GM21825 (cell line): ENCODE data around the gene SLC18A3.
A peak's percentile ranks its signal among the peaks of the same experiment; 100 is the strongest.

Experiments
- ATAC-seq: cut with Tn5 transposase; IDR thresholded peaks from one replicate; pipeline ENCODE4 v1.9.1; 2021; ENCODE audit warnings: mild to moderate bottlenecking, moderate library complexity; ENCODE audit not compliant: unreplicated experiment

Gene SLC18A3

DNA sequence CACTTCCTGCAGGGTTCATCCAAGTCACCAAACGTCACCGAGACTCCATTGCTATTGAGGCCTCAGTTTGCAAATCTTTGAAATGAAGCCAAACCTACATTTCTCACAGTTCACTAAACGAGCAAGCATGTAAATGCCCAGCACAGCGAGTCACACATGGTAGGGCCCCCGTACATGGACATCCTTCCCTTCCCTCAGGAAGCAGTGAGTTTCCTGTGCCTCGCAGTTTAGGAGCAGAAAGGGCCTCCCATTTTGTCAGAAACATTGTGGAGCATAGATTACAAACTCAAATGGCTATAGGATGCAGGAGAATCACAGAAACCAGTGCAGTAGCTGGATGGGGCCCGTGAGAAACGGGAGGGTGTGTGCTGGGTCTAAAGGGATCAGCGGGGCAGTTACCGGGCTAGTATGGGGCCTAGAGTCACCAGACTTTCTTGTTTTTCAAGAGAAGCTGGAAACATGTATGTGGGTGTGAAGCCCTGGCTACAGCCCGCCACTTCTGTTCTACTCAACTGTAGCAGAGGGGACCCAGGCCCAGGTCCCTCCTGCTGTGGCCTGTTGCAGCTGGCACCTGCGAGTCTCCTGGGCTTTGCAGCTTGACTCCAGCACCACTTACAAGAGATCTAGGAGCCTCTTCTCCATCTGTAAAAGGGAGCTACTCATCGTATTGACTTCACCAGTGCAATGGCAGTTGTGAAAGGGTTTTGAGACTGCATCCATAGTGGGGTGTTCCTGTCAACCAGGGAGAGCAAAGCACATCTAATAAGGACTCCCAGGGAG lies 14.2 kb upstream of the SLC18A3 start:
- ATAC-seq = no peak

GRCh38 chr10:49596493-49596809 lies 13.7 kb upstream of the SLC18A3 start:
- no peak for ATAC-seq

DNA sequence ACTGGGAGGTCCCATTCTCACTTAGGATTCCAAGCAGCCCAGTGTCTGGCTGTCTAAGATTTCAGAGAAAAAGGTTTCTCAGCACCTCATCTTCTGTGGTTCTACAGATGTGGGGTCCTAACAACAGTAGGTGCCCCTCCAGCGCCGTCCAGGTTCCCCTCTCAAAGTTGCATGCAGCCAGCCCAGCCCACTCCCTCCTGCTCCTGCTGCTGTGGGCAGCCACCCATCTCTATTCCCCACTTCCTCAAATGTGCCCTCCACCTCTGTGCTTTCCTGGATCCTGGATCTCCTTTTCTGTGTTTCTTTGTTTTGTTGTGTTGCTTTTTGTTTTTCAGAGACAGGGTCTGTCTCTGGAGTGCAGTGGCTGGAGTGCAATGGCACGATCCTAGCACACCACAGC lies 13.3 kb upstream of the SLC18A3 start:
- ATAC-seq = no peak

- no peak for ATAC-seq
Observed at GRCh38 chr10:49597426-49598163, 12.5 kb upstream of the SLC18A3 start.

- no peak for ATAC-seq
Observed at GRCh38 chr10:49598164-49598856, 11.8 kb upstream of the SLC18A3 start.

- ATAC-seq = no peak
Observed at GRCh38 chr10:49598986-49599385, 11.1 kb upstream of the SLC18A3 start.

- ATAC-seq = no peak
Observed at GRCh38 chr10:49599546-49599945, 10.6 kb upstream of the SLC18A3 start.

DNA sequence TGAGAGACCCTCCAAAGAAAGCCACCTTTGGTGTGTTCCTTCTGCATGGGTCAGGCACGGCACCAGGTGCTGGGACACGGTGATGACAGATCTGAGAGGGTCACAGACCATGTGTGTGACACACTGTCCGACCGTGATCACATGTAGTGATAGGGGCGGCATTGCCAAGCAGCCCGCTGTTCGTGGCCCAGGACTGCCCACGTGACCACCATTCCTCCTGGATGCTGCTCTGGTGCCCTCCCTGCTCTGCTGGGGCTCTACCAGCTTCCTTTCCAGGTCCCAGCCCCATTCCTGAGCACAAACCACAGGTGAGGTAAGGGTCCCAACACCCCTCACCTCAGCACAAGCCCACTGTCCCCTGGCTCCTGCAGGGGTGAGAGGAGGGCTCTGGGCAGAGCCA lies 10.1 kb upstream of the SLC18A3 start:
- no peak for ATAC-seq

- ATAC-seq = no peak
Observed at GRCh38 chr10:49600781-49601400, 9.2 kb upstream of the SLC18A3 start.

GRCh38 chr10:49601857-49602256 lies 8.3 kb upstream of the SLC18A3 start:
- ATAC-seq = no peak

GRCh38 chr10:49602380-49603023 lies 7.6 kb upstream of the SLC18A3 start:
- ATAC-seq = no peak

DNA sequence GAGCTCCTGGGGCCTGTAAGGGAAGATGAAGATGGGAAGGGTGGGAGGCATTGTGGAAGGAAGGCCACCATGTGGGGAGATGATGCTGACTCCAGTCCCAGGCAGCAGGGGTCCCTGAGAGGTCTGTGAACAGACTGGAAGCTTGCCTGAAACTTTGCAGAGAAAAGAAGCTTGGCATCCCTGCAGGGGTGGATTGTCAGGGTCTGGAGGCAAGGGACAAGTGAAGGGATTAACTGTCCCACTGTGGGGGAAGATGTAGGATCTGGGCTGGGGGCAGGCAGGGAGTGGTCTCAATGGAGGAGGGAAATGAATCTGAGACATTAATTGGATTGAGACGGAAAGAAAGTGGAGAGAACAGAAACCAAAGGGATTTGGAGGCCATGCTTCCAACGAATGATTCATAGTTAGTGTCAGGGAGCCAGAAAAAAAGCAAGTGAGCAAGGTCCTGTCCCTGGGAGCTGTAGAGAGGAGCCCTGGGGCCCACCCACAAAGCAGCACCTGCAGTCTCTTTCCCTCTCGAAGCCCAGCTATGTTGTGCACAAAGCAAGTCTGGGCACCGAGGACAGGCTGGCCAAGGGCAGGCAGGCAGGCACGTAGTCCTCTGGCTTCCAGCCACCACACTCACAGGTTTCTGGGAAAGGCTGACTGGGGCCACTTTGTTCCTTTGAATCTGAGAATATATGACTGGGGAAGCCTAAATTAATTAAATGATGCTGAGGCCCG lies 4.7 kb upstream of the SLC18A3 start:
- no peak for ATAC-seq

- no peak for ATAC-seq
Observed at GRCh38 chr10:49605939-49606509, 4.1 kb upstream of the SLC18A3 start.

DNA sequence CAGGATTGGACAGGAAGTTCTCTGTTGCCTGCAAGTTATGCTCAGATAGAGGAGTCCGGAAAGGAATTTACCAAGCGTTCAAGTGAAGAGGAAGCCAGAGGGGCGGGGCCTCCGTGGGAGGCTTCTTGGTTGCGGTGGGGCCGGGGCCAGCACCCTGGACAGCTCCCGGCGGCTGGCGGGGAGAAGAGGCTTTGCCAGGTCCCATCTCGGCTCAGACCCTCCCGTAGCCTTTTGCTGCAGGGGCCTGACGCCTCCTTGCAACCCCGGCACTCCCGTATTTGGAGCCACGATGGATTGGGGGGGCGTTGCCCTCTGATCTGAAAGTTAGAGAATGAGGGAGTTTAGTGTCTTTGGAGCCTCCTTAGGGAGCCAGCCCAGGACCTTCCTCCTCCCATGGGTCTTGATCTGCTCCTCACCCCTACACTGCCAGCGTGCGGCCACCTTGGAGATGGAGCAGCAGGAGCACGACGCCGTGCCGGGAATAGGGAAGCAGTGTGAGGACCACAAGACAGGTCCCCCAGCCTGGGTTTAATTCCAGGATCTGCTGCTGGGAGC lies 3.1 kb upstream of the SLC18A3 start:
- ATAC-seq = peak; percentile 75

DNA sequence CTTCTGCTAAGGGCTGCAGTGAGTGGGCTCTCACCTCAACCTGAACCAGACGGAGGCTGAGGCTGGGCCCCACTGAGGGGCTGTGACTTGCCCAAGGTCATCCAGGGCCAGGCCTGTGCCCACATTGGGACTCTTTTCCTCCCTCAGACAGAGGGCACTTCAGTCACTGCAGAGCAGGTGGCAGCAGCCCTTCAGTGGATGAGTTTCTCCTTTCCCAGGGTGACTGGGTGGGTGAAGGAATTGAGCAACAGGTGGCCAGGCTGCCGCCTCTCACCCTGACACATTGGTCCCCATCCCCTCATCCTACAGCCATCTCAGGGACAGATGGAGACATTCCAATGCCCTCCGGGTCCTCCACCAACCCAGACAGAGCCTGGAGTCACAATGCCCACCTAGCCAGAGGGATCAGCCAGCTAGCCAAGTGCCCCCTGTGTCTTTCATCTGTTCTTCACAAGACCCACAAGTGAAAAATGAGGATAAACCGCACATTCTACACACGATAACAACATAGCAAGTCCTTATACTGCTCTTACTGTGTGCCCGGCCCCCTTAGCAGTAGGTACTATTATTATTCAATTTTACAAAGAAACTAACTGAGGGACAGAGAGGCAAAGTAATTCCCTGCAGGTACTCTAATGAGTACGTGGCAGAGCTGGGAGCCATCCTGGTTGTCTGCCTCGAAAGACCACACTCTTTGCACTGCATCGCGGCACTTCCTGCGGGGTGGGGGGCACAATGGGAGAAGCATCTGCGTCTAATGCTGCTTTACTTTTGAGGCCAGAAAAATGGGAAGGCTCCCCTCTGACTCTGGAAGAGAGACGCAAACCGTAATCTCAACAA lies 1.7 kb upstream of the SLC18A3 start:
- no peak for ATAC-seq

- ATAC-seq = no peak
Observed at GRCh38 chr10:49609006-49609282, 1.2 kb upstream of the SLC18A3 start.

DNA sequence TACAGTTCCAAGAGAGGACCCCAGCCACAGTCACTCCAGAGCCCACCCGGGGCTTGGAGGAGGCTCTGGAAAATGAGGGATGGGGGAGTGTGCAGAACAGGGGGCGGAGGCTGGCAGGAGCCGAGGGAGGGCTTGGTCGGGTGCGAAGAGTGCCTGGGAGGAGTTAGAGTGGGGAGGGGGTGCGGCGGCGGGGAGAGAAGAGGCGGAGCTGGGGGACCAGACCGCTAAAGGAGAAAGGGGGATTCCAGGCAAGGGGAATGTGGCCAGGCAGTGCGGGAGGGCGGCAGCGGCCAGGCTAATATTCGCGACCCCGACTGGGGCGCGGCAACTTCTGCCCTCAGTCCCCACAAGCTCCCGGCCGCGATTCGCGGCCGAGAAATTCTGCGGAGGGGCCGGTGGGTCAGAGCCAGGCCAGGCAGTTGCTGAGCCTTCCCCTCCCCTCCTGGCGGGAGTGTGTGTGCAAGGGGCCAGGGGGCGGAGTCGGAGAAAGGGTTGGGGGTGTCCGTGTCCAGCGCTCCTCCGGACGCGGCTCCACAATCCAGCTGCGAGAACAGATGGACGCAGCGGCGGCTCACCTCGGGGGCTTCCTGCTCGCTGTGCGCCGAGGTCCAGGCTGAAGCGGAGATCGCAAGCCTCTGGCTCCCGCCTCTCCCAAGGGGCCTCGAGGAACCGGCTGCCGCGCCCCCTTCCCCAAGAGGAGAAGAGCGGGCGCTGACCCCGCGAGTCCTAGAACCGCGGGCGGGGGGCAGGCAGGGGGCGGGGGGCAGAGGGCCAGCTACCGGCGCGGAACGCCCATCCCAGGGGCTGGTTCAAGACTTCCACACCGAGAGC lies 612 bp upstream of the SLC18A3 start:
- ATAC-seq = no peak

- no peak for ATAC-seq
Observed at GRCh38 chr10:49610458-49611165, 502 bp downstream of the SLC18A3 start.
